OCI-LY3 (cell line): ENCODE measurements around the gene SRCAP.

Experiments used
- H2AFZ ChIP-seq: fragments of 200-600, 300-600 bp; shearing (Covaris generic); 2 replicates; pipeline ENCODE4 v1.6.0; 2014; ENCODE audit warnings: antibody characterized with exemption, low read depth, low read length
- H3K27ac ChIP-seq: fragments of 200-600, 300-600 bp; sonication (generic); 2 replicates; pipeline ENCODE4 v1.5.1; 2014; ENCODE audit warnings: mild to moderate bottlenecking, low read length, moderate library complexity, mixed read lengths
- H3K27me3 ChIP-seq: fragments of 200-600, 300-600 bp; sonication (generic); 2 replicates; pipeline ENCODE4 v1.6.1; 2014; ENCODE audit warnings: low read depth, low read length, mixed read lengths
- H3K36me3 ChIP-seq: fragments of 200-600, 300-600 bp; sonication (generic); replicated peaks from 2 replicates; pipeline ENCODE3; 2014; ENCODE audit warnings: low read depth, low read length, mixed read lengths
- H3K4me1 ChIP-seq: fragments of 300-600, 200-600 bp; sonication (generic); 2 replicates; pipeline ENCODE4 v1.6.1; 2014; ENCODE audit warnings: low read length, mixed read lengths
- H3K4me2 ChIP-seq: fragments of 200-600, 300-600 bp; sonication (generic); 2 replicates; pipeline ENCODE4 v1.6.1; 2014; ENCODE audit warnings: low read length, mixed read lengths
- H3K4me3 ChIP-seq: fragments of 300-600, 200-600 bp; sonication (generic); 2 replicates; pipeline ENCODE4 v1.5.1; 2014; ENCODE audit warnings: antibody characterized with exemption, mild to moderate bottlenecking, low read length, moderate library complexity
- H3K79me2 ChIP-seq: fragments of 300-600, 200-600 bp; shearing (Covaris generic); 2 replicates; pipeline ENCODE4 v1.6.1; 2014; ENCODE audit warnings: mild to moderate bottlenecking, low read length, mixed read lengths
- H3K9ac ChIP-seq: fragments of 300-600, 200-600 bp; shearing (Covaris generic); 2 replicates; pipeline ENCODE4 v1.6.0; 2014; ENCODE audit warnings: mild to moderate bottlenecking, low read length, moderate library complexity
- H3K9me3 ChIP-seq: fragments of 200-600, 300-600 bp; shearing (Covaris generic); 2 replicates; pipeline ENCODE4 v1.6.1; 2014; ENCODE audit warnings: low read length, mixed read lengths; ENCODE audit not compliant: insufficient read depth
- H4K20me1 ChIP-seq: fragments of 200-600, 300-600 bp; sonication (generic); 2 replicates; pipeline ENCODE4 v1.6.1; 2016; ENCODE audit warnings: low read length, mixed read lengths; ENCODE audit not compliant: insufficient read depth
- EZH2phosphoT487 ChIP-seq: fragments of 200-600 bp; shearing (Covaris generic); IDR thresholded peaks from 2 replicates; pipeline ENCODE4 v1.6.1; 2018; ENCODE audit warnings: antibody characterized with exemption, mixed run types, low read depth
- TF ChIP-seq, protein P1 (sequence below): fragments of 200-600, 300-600 bp; sonication (generic); IDR thresholded peaks from 2 replicates; pipeline ENCODE4 v1.5.1; 2014; ENCODE audit warnings: antibody characterized with exemption, low read length, low read depth

The SRCAP gene

DNA sequence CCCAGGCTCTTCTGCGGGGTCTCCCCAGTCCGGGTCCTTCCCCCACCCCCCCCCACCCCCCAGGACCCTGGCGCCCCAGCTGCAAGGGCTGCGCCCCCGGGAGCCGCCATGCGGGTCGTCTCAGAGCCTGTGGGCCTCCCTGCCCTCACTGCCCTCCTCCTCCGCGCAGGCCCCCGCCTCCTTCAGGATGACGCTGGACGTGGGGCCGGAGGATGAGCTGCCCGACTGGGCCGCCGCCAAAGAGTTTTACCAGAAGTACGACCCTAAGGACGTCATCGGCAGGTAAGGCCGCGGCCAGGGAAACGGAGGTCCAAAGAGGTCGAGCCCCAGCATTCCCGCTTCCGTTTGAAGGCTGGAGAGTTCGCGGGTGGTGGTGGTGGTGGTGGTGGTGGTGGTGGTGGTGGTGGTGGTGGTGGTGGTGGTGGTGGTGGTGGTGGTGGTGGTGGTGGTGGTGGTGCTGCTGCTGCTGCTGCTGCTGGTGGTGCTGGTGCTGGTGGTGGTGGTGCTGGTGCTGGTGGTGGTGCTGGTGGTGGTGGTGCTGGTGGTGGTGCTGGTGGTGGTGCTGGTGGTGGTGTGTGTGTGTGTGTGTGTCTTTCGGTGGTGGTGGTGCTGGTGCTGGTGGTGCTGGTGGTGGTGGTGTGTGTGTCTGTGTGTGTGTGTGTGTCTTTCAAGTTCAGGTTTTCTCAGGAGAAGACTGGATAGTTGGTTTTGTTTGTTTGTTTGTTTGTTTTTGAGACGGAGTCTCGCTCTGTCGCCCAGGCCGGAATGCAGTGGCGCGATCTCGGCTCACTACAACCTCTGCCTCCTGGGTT lies 49.9 kb downstream of the SRCAP start:
- no peaks in the 10 kb centered on the region for H3K27me3 ChIP-seq
- H3K4me3 ChIP-seq = peak overlapping the region; percentile 83
- peak overlapping the region; percentile 63 for H3K9ac ChIP-seq
- H3K36me3 ChIP-seq = peaks cover 20% of the 10 kb centered on the region
- peaks cover 23% of the 10 kb centered on the region for H3K79me2 ChIP-seq
- peaks cover 5% of the 10 kb centered on the region for H3K4me1 ChIP-seq
- peak overlapping the region; percentile 63 for H3K4me2 ChIP-seq
- no peaks in the 10 kb centered on the region for H3K9me3 ChIP-seq
- H4K20me1 ChIP-seq = no peaks in the 10 kb centered on the region
- H3K27ac ChIP-seq = no peak overlapping the region
- TF ChIP-seq EZH2phosphoT487 = no peak
- no peak overlapping the region for H2AFZ ChIP-seq

GRCh38 chr16:30750201-30750600 lies 51.2 kb downstream of the SRCAP start:
- Histone ChIP-seq H4K20me1 (no peaks in the 10 kb centered on the region), H2AFZ (no peak overlapping the region), H3K27me3 (no peaks in the 10 kb centered on the region), H3K79me2 (peaks cover 23% of the 10 kb centered on the region), H3K9ac (no peak overlapping the region), H3K4me3 (no peak overlapping the region), H3K4me2 (no peak overlapping the region), H3K9me3 (no peaks in the 10 kb centered on the region), H3K36me3 (peaks cover 17% of the 10 kb centered on the region), H3K4me1 (peaks cover 5% of the 10 kb centered on the region), H3K27ac (no peak overlapping the region)
- TF ChIP-seq, protein P1, sequence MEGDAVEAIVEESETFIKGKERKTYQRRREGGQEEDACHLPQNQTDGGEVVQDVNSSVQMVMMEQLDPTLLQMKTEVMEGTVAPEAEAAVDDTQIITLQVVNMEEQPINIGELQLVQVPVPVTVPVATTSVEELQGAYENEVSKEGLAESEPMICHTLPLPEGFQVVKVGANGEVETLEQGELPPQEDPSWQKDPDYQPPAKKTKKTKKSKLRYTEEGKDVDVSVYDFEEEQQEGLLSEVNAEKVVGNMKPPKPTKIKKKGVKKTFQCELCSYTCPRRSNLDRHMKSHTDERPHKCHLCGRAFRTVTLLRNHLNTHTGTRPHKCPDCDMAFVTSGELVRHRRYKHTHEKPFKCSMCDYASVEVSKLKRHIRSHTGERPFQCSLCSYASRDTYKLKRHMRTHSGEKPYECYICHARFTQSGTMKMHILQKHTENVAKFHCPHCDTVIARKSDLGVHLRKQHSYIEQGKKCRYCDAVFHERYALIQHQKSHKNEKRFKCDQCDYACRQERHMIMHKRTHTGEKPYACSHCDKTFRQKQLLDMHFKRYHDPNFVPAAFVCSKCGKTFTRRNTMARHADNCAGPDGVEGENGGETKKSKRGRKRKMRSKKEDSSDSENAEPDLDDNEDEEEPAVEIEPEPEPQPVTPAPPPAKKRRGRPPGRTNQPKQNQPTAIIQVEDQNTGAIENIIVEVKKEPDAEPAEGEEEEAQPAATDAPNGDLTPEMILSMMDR = no peak
- no peak for TF ChIP-seq EZH2phosphoT487

DNA sequence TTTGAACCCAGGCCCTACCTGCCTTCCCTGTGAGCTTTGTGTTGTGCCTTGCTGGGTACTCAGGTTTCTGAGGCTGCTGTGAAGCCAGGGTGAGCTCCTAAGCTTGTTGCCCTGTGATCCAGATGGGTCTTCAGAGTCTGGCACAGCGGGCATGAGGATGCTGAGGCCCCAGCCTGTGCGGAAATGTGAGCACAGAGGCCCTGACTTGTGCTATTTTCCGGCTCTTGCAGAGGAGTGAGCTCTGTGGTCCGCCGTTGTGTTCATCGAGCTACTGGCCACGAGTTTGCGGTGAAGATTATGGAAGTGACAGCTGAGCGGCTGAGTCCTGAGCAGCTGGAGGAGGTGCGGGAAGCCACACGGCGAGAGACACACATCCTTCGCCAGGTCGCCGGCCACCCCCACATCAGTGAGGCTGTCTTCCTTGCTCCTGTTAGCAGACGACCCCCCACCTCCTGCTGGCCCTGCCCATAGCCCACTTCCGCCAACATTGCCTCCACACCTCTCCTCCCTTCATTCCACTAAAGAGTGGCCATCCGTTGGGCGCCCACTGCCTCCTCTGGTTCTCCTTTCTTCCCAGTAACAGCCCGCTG lies 52.0 kb downstream of the SRCAP start:
- H3K9me3 ChIP-seq = no peaks in the 10 kb centered on the region
- H3K79me2 ChIP-seq = peaks cover 23% of the 10 kb centered on the region
- H3K36me3 ChIP-seq = peaks cover 13% of the 10 kb centered on the region
- H3K9ac ChIP-seq = no peak overlapping the region
- no peak overlapping the region for H2AFZ ChIP-seq
- TF ChIP-seq, protein P1 = no peak
- TF ChIP-seq EZH2phosphoT487 = no peak
- H3K4me1 ChIP-seq = peaks cover 5% of the 10 kb centered on the region
- no peaks in the 10 kb centered on the region for H3K27me3 ChIP-seq
- H3K4me3 ChIP-seq = no peak overlapping the region
- H3K27ac ChIP-seq = no peak overlapping the region
- H3K4me2 ChIP-seq = no peak overlapping the region
- H4K20me1 ChIP-seq = no peaks in the 10 kb centered on the region

DNA sequence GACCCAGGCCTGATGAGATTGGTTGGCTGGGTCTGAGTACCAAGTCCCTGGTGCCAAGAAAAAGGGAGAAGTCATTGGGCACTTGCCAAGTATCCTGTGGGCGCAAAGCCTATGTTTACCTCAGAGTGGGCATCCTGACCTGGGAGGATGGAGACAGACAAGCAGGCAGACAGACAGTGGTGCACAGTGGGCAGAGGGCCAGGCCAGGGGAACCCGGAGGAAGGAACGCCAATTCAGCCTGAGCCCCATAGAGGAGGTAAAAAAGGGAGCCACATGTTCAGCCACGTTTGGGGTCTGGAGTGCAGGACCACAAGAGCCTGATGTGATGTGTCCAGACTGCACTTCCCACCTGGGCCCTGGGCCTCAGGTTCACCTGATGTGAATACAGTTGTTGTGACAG lies 54.6 kb downstream of the SRCAP start:
- peaks cover 22% of the 10 kb centered on the region for H3K79me2 ChIP-seq
- H3K27ac ChIP-seq = no peak overlapping the region
- no peak overlapping the region for H3K4me3 ChIP-seq
- H4K20me1 ChIP-seq = no peaks in the 10 kb centered on the region
- H3K9me3 ChIP-seq = no peaks in the 10 kb centered on the region
- TF ChIP-seq, protein P1 = no peak
- TF ChIP-seq EZH2phosphoT487 = no peak
- H3K36me3 ChIP-seq = peaks cover 13% of the 10 kb centered on the region
- no peak overlapping the region for H3K4me2 ChIP-seq
- H3K4me1 ChIP-seq = no peaks in the 10 kb centered on the region
- H3K27me3 ChIP-seq = no peaks in the 10 kb centered on the region
- no peak overlapping the region for H3K9ac ChIP-seq
- no peak overlapping the region for H2AFZ ChIP-seq
